Measurements from ENCODE around the gene INAFM2.

INAFM2 gene

GRCh38 chr15:40343512-40343911 is 20.0 kb downstream of the INAFM2 start:
- H3K4me3 ChIP-seq (ENCODE audit: low read depth, low read length): no peak overlapping the region
- peak; percentile 88 for DNase-seq (ENCODE audit: low read depth)
- TF ChIP-seq POLR2A (IDR thresholded peaks at IDR 0.05; ENCODE audit: extremely low read depth, insufficient read length): no peak
- TF ChIP-seq MAX (IDR thresholded peaks at IDR 0.05; ENCODE audit: low read depth, low read length): no peak
- no peak for TF ChIP-seq CTCF (IDR thresholded peaks at IDR 0.05; ENCODE audit: low read depth, low read length)
- no peak for TF ChIP-seq MYC (IDR thresholded peaks at IDR 0.05; ENCODE audit: low read depth, low read length)

- H3K4me3 ChIP-seq (ENCODE audit: low read depth, low read length): no peak overlapping the region
- no peak for TF ChIP-seq POLR2A (IDR thresholded peaks at IDR 0.05; ENCODE audit: extremely low read depth, insufficient read length)
- TF ChIP-seq MAX (IDR thresholded peaks at IDR 0.05; ENCODE audit: low read depth, low read length): no peak
- no peak for TF ChIP-seq CTCF (IDR thresholded peaks at IDR 0.05; ENCODE audit: low read depth, low read length)
- TF ChIP-seq MYC (IDR thresholded peaks at IDR 0.05; ENCODE audit: low read depth, low read length): no peak
- DNase-seq (ENCODE audit: low read depth): no peak
Observed at GRCh38 chr15:40344217-40344616, 20.7 kb downstream of the INAFM2 start.

GRCh38 chr15:40344631-40345120 is 21.2 kb downstream of the INAFM2 start:
- TF ChIP-seq MYC (IDR thresholded peaks at IDR 0.05; ENCODE audit: low read depth, low read length) (no peak), POLR2A (IDR thresholded peaks at IDR 0.05; ENCODE audit: extremely low read depth, insufficient read length) (no peak), MAX (IDR thresholded peaks at IDR 0.05; ENCODE audit: low read depth, low read length) (0 out of 2 replicates have a peak, but pooled peaks have one; percentile 15), CTCF (IDR thresholded peaks at IDR 0.05; ENCODE audit: low read depth, low read length) (peak; percentile 74)
- H3K4me3 ChIP-seq (ENCODE audit: low read depth, low read length): no peak overlapping the region
- peak; percentile 79 for DNase-seq (ENCODE audit: low read depth)

GRCh38 chr15:40345225-40345866 is 21.9 kb downstream of the INAFM2 start:
- no peak for TF ChIP-seq POLR2A (IDR thresholded peaks at IDR 0.05; ENCODE audit: extremely low read depth, insufficient read length)
- no peak for TF ChIP-seq CTCF (IDR thresholded peaks at IDR 0.05; ENCODE audit: low read depth, low read length)
- TF ChIP-seq MAX (IDR thresholded peaks at IDR 0.05; ENCODE audit: low read depth, low read length): no peak
- no peak for TF ChIP-seq MYC (IDR thresholded peaks at IDR 0.05; ENCODE audit: low read depth, low read length)
- no peak overlapping the region for H3K4me3 ChIP-seq (ENCODE audit: low read depth, low read length)
- DNase-seq (ENCODE audit: low read depth): no peak

GRCh38 chr15:40345867-40346578 is 22.5 kb downstream of the INAFM2 start:
- no peak for DNase-seq (ENCODE audit: low read depth)
- no peak for TF ChIP-seq POLR2A (IDR thresholded peaks at IDR 0.05; ENCODE audit: extremely low read depth, insufficient read length)
- no peak for TF ChIP-seq MYC (IDR thresholded peaks at IDR 0.05; ENCODE audit: low read depth, low read length)
- no peak for TF ChIP-seq MAX (IDR thresholded peaks at IDR 0.05; ENCODE audit: low read depth, low read length)
- no peak for TF ChIP-seq CTCF (IDR thresholded peaks at IDR 0.05; ENCODE audit: low read depth, low read length)
- no peak overlapping the region for H3K4me3 ChIP-seq (ENCODE audit: low read depth, low read length)
